Measurements from ENCODE around the gene MCL1.
A peak's percentile ranks its signal among the peaks of the same experiment; 100 is the strongest.

MCL1 gene

DNA sequence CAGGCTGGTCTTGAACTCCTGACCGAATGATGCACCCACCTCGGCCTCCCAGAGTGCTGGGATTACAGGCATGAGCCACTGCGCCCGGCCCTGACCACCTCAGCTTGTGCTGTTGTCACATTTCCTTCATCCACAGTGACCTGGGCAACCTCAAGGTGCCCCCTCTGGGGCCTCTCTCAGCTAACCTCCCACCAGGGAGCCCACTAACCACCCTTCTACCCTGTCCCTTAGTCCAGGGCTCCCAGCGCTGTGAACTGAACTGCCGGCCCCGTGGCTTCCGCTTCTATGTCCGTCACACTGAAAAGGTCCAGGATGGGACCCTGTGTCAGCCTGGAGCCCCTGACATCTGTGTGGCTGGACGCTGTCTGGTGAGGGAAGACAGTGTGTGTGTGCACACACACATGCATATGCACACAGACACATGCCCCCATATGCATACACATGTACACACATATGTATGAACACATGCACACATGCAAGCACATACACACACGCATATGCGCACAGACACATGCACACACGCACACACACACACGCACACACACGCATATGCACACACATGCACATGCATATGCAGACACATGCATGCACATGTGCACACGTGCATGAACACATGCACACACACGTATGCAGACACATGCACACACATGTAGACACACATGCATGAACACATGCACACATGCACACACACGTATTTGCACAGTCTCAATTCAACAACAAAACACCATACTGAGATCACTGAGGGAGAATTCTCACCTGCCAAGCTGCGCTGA, 24.0 kb downstream of the MCL1 start:
- no peak for DNase-seq

DNA sequence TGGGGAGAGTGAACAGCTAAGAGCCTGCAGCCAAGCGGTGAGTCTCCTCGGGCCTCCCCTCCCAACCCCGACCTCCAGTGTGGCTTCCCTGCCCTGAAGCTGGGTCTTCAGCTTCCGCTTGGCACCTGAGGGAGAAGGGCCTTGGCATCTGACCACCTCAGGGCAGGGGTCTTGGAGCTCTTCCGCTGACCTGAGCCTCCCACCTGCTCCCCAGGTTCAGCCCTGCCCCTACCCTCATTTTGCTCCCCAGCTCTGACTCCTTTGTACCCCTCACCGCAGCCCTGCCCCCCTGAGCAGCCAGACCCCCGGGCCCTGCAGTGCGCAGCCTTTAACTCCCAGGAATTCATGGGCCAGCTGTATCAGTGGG, 25.3 kb downstream of the MCL1 start:
- DNase-seq: no peak

DNA sequence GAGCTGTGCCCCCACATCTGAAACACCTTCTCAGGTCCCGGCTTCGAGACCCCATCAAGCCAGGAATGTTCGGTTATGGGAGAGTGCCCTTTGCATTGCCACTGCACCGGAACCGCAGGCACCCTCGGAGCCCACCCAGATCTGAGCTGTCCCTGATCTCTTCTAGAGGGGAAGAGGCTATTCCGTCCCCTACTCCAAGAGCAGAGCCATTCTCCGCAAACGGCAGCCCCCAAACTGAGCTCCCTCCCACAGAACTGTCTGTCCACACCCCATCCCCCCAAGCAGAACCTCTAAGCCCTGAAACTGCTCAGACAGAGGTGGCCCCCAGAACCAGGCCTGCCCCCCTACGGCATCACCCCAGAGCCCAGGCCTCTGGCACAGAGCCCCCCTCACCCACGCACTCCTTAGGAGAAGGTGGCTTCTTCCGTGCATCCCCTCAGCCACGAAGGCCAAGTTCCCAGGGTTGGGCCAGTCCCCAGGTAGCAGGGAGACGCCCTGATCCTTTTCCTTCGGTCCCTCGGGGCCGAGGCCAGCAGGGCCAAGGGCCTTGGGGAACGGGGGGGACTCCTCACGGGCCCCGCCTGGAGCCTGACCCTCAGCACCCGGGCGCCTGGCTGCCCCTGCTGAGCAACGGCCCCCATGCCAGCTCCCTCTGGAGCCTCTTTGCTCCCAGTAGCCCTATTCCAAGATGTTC, 25.9 kb downstream of the MCL1 start:
- no peak for DNase-seq

DNA sequence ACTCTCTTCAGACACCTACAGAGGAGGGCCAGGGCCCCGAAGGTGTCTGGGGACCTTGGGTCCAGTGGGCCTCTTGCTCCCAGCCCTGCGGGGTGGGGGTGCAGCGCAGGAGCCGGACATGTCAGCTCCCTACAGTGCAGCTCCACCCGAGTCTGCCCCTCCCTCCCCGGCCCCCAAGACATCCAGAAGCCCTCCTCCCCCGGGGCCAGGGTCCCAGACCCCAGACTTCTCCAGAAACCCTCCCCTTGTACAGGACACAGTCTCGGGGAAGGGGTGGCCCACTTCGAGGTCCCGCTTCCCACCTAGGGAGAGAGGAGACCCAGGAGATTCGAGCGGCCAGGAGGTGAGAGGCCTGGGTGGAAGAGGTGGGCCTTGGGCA, 26.5 kb downstream of the MCL1 start:
- no peak for DNase-seq

DNA sequence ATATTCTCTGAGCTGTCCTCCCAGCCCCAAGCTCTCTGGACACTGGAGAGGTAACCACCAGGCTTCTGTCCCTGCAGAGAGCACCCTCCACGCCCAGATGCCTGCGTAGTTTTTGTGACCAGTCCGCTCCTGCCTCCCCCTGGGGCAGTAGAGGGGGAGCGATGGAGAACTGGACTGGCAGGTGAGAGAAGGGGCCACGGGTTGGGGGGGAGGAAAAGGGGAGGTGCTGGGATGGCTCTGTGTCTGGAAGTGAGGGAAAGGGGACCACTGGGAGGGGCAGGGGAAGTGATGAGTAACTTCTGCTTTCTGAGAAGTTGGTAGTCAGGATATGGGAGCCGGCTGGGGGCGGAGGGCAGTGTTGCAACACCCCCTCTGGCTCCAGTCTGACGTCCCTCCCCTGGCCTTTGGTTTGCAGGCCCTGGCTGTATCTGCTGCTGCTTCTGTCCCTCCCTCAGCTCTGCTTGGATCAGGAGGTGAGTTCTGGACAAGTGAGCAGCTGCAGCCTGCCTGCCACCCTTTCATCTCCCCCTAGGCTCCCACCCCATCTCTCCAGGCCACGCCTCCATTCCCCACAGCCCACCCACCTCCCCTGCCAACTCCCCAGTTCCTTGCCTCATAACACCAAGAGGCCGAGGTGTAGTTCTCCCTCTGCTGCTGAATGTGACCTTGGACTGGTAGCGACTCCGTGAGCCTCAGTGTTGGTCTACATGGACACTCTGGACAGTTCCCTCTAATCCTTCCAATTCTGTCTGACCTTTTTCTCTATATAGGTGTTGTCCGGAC, 27.1 kb downstream of the MCL1 start:
- no peak for DNase-seq

DNA sequence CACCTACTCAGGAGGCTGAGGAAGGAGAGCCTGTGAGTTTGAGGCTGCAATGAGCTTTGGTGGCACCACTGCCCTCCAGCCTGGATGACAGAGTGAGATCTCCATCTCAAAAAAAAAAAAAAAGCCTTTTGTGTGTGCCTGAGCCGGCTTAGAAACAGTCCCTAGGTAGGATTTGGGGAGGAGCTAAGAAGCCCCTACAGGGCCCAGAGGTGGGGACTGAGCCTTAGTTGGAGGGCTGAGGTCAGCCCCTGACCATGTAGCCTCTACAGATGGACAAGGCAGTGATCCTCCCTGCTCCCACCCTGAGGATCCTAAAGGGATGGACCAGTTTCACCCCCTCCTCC, 27.7 kb downstream of the MCL1 start:
- DNase-seq: no peak

DNA sequence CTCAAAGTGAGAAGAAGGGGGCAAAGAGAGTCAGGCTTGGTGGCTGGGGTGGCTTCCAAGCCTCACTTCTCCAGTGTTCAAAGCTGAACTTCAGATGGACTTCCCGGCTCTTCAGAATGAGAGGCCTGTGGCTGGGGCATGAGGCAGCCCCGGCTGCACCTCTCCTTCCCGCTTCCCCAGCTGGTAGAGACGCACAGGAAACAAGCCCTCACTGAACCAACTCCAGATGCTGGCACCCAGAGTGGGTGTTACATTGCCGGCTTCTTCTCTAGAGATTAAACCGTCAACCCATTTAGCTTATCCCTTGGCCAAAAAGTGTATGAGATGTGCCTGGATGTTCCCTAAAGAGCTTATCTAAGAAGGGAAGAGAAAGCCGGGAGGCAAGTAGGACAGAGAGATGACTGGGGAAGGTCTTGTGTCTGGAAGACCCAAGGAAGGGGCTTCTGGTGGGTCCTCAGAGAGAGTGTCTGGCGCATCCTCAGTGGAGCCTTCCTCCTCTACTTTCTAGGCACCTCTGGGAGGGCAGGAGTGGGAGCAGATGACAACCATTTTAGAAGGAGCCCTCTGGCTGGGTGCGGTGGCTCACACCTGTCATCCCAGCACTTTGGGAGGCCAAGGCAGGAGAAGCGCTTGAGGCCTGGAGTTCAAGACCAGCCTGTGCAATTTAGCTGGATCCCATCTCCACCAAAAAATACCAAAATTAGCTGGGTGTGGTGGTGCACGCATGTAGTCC, 28.2 kb downstream of the MCL1 start:
- DNase-seq: no peak

DNA sequence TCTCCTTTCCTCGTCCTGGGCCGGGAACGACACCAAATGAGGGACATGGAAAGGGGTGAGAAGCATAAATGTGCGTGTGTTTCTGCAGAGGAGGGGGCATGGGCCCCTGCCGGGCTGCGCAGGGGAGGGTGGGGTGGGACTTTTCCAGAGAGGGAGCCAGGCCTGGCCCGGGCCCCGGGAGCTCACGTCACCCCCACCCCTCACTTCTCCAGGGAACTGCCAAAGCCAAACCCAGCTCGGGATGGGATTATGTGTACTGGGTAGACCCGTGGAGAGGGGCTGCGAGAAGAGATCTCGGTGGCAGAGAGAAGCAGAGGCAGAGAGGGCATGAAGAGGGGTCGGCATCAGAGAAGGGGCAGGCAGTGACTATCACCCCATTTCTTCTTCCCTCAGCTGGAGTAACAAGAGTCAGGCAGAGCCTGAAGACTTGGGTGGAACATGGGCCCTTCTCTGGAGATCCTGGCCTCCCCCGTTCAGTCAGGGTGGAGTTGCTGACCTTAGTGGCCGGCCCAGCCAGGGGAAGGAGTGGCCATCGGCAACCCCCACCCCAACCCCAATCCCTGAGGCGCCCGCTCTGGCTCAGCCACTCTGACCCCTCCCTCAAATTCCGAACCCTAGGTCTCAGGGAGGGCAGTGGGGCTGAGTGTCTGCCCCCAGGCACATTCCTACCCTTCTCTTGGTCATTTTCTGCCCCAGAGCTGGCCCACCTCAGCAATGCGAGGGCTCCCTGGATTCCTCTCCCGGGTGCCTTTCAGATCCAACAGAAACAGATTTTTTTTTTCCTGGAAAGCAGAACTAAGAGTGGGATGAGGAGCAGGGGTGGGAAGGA, 29.0 kb downstream of the MCL1 start:
- no peak for DNase-seq

DNA sequence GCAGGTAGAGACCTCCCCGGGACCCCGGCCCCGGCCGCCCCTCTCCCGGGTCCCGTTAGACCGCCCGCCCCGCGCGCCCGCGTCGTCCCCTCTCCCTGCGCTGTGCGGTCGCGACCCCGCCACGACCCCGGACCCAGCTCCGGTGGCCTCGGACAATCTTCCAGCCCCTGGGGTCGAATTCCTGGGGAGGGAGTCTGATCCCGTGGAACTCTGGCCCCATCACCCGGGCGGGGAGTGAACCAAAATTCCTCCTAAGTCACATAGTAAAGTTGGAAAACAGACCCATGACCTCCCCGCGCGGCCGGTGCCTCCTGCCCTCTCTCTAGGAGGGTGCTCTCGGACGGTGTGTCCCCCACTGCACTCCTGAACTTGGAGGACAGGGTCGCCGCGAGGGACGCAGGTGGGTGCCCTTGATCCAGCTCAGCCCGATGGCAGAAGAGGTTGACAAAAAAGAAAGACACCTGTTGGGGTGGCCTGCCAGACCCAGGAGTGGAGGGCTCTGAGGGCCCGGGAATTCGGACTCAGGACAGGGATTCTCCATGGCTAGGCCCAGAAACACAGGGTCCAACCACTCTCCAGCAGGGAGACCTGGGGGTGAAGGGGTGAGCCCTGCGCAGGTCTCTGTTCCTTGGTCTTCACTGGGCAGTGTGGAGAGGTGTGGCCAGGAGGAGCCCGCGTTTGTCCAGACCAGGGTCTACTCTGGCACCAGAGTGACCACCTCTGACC, 29.8 kb downstream of the MCL1 start:
- DNase-seq: no peak

DNA sequence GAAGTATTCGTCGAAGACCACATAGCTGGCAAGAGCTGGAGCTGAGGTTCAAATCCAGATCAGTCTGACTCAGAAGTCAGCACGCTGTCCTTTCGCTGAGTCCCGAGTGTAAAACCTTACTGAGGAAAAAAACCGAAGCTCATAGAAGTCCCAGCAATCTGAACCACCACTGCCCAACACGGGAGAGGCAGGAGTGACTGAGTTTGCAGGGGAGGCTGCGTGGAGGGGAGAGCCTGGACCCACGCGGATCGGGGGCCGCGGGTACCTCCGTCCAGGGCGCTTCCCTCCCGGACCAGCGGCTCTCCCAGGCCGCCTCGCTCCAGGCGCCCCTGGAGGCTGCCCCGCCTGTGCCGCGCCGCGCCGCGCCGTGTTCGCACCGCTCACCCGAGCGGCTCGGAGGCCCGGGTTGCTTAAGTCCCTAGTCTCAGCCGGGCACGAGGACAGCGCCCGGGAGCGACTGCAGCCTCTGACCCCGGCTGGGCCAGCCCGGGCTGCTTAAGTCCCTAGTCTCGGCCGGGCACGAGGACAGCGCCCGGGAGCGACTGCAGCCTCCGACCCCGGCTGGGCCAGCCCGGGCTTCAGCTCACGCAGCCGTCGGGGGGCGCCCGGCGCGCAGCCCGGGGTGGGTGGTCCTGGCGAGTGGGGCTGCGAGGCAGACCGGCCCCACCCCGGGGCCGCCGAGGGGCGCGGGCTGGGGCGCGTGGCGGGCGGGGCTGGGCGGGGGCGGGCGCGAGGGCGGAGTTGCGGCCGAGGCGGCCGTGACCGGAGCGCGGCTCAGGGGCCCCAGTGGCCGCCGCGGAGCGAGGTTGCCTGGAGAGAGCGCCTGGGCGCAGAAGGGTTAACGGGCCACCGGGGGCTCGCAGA, 30.5 kb downstream of the MCL1 start, which contains the start of gene ADAMTSL4:
ADAMTSL4 (plus strand) TSS at position 777 of the 864 bp plus-strand sequence. CDS start 2,881 bp downstream, outside the sequence.
- DNase-seq: peak; percentile 10

DNA sequence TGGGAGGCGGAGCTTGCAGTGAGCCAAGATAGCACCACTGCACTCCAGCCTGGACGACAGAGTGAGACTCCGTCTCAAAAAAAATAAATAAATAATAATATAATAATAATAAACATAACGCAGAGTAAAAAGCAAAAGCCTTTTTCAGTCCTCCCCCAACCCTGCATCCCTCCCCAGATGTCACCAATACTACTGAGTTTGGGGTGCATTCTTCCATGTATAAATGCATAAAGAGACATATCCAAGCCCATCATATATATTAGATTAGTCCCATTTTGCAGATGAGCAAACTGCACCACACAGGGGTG, 31.1 kb downstream of the MCL1 start:
- no peak for DNase-seq

DNA sequence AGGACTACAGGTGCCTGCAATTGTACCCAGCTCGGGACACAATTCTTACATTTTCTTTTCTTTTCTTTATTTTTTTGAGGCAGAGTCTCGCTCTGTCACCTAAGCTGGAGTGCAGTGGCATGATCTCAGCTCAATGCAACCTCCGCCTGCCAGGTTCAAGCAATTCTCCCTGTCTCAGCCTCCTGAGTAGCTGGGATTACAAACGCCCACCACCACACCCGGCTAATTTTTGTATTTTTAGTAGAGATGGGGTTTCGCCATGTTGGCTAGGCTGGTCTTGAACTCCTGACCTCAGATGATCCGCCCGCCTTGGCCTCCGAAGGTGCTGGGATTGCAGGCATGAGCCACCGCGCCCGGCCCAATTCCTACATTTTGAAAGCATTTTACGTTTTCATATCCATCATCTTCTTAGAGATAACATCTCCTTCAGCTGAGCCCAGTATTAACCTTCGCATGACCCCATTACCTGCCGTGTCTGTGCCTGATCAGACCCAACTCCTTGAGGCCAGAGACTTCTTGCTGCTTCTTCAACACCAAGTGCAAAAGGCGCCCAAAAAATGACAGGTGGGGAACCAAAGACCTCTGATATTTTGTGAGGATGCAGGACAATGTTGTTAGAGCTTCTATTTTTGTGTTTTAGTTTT, 33.0 kb downstream of the MCL1 start:
- DNase-seq: no peak

DNA sequence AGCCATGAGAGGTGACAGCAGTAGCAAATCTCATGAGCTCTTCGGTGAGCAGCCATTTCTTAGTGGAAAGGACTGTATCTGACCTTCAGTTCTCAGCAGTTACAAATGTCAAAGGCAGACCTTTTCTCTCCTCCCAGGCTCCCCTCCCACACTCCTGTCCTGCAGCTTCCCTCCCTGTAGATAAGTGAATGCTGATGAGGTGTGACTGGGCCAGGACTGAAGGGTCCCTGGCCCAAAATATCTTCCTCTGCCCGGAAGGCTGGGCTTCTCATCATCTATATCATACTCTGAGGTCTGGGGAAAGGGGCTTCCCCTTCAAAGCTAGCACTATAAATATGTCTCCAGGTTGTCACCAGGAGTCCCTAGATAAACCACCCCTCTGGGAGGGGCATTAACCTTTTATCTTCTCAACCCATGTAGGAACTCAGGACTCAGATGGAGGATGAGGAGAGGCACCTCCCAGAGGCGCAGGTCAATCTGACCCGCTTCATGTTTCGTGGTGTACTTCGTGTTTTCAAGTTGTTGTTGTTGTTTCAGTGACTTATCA, 33.9 kb downstream of the MCL1 start:
- DNase-seq: no peak

DNA sequence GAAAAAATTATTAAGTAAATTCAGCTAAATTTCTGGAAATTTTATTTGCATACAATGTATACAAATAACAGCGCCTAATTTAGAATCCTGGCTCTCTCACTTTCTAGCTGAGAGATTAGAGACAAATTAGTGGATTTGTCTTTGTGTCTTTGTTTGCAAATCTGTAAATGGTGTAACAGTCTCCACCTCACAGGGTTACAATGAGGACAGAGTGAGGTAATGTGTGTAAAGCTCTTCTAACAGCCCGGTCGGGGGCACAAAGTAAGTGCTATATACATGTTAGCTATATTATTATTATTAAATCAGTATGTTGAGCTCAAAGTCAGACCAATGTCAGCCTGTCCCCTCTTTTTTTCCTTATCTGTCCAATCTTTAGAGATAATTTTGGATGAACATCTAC, 35.2 kb downstream of the MCL1 start:
- peak; percentile 56 for DNase-seq

DNA sequence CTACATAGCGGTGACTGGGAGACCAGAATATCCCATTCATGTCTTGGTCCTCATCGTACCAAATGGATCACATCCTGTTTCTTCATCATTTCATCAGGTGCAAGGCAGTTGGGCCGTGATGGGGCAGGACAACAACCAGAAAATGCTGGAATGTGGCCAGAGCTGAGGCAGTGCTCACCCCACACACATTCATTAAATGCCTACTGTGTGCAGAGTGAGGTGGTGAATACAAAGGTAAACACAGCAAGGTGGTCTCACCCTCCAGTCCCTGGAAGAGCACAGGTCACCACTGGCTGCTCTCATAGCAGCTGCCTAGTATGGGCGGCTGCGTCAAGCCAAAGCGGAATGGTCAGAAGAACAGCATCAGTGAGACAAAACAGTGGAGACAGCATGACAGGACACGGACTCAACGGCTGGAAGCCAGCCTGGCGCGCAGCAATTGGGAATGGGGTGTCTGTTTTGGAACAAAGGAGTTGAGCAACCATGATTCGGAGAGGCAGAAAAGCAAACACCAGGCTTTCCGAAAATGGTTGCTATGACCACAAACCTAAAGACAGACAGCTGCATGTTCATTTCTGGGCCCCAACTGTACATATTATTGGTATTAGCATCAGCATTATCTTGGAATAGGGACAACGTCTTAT, 35.8 kb downstream of the MCL1 start:
- DNase-seq: peak; percentile 56

DNA sequence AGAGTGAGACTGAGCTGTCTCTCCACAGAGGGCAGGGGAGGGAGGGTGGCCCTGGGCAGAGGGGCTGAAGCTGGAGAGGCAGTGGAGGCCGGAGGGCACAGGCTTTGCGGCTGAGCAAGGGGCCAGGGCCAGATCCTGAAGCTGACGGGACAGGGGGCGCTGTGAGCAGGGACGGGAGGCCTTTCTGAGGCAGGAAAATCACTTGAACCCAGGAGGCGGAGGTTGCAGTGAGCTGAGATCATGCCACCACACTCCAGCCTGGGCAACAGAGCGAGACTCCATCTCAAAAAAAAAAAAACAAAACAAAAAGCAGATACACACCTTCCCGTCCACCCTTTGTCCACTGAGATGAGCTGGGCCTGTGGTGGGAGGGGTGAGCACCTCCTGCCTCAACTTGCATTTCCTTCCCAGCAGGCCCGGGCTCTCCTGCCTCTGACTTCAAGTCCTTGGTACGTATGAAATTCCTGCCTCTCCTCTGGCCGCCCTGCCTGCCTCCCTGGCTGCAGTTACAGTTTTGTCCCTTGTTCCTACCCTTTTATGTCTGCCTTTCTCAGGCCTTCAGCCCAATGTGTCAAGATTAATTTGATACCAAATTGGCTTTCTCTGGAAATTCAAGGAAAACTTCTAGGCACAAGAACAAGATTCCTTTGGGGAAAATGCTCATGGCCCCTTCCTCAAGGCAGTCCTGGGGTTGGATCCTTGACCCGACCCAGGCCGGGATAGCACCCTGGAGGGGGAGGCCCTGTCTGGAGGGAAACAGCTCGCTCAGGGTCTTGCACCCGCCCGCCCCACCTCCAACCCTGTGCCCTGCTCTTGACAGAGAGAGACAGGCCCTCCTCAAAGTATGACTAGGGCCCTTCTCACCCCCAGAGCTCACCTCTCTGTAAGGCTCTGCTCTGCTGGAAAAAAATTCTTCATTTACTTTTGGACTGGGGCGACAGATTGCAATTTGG, 41.4 kb downstream of the MCL1 start:
- DNase-seq: no peak

DNA sequence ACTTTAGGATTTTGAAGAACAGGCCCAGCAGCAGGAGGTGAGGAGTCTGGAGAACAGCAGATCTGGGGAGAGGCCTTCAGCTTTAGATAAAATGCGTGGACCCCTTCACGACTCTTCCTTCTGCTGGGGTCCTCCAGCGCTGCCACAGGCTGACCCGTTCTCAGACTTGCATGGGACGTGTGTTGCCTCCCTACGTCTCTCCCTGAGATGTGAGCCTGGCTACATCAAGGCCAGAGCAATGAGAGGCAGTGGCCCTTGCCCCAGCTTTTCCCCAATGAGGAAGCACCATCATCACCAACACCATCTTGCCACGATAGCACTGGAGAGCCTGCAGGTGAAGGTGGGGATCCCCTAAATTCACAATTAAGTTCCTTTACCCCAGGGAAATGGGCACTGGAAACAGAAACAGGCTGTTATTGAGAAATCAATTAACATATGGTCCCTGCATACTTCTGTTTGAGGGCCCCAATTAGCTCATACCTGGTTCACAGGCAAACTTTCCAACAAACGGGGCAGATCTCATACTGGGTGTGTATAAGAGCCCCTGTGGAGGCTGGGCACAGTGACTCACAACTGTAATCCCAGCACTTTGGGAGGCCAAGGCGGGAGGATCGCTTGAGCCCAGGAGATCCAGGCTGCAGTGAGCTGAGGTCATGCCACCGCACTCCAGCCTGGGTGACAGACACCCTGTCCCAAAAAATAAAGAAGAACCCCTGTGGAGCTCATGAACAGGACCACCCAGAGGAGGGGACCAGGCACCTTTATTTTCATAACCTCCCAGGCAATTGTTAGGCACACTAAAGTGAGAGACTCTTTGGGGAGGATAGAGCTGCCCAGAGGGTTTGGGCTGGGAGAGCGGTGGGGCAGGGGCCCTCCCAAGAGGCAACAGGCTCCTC, 42.3 kb downstream of the MCL1 start:
- no peak for DNase-seq
